Measurements from ENCODE around the gene TXK. TPM values are rescaled to one million over a fixed set of nuclear protein-coding genes. Genes with fewer than 3 reads are reported as not detected.

Gene TXK
- polyA plus RNA-seq, 3 donors, result 1.5 to 4.2 (median 2.5) TPM

GRCh38 chr4:48112017-48112667, 21.9 kb downstream of the TXK start:
- no peak for DNase-seq (ENCODE audit: extremely low read depth in 1 of 11, low read depth in 9 of 11, low spot score in 4 of 11)

GRCh38 chr4:48110452-48110978, 23.5 kb downstream of the TXK start:
- no peak for DNase-seq (ENCODE audit: extremely low read depth in 1 of 11, low read depth in 9 of 11, low spot score in 4 of 11)

GRCh38 chr4:48109413-48110263, 24.4 kb downstream of the TXK start:
- DNase-seq (ENCODE audit: extremely low read depth in 1 of 11, low read depth in 9 of 11, low spot score in 4 of 11), result peak in 4 of 11 donors; percentile 24 to 46 (median 38)

GRCh38 chr4:48108309-48109073, 25.6 kb downstream of the TXK start:
- DNase-seq (ENCODE audit: extremely low read depth in 1 of 11, low read depth in 9 of 11, low spot score in 4 of 11), result no peak

GRCh38 chr4:48105230-48105629, 28.8 kb downstream of the TXK start:
- no peak for DNase-seq (ENCODE audit: extremely low read depth in 1 of 11, low read depth in 9 of 11, low spot score in 4 of 11)

- DNase-seq (ENCODE audit: extremely low read depth in 1 of 11, low read depth in 9 of 11, low spot score in 4 of 11), result no peak
These were observed 30.4 kb downstream of the TXK start for GRCh38 chr4:48103483-48104139.

GRCh38 chr4:48102303-48102702, 31.7 kb downstream of the TXK start:
- no peak for DNase-seq (ENCODE audit: extremely low read depth in 1 of 11, low read depth in 9 of 11, low spot score in 4 of 11)

GRCh38 chr4:48100256-48100655, 33.8 kb downstream of the TXK start:
- DNase-seq (ENCODE audit: extremely low read depth in 1 of 11, low read depth in 9 of 11, low spot score in 4 of 11), result no peak

GRCh38 chr4:48095441-48095840, 38.6 kb downstream of the TXK start:
- no peak for DNase-seq (ENCODE audit: extremely low read depth in 1 of 11, low read depth in 9 of 11, low spot score in 4 of 11)

GRCh38 chr4:48093991-48094416, 40.0 kb downstream of the TXK start:
- DNase-seq (ENCODE audit: extremely low read depth in 1 of 11, low read depth in 9 of 11, low spot score in 4 of 11), result no peak

- DNase-seq (ENCODE audit: extremely low read depth in 1 of 11, low read depth in 9 of 11, low spot score in 4 of 11), result no peak
These were observed 43.4 kb downstream of the TXK start for GRCh38 chr4:48090621-48091020.

GRCh38 chr4:48085821-48086589, 48.0 kb downstream of the TXK start:
- DNase-seq (ENCODE audit: extremely low read depth in 1 of 11, low read depth in 9 of 11, low spot score in 4 of 11), result no peak

GRCh38 chr4:48082956-48083355, 51.1 kb downstream of the TXK start:
- no peak for DNase-seq (ENCODE audit: extremely low read depth in 1 of 11, low read depth in 9 of 11, low spot score in 4 of 11)

- DNase-seq (ENCODE audit: extremely low read depth in 1 of 11, low read depth in 9 of 11, low spot score in 4 of 11), result no peak
These were observed 52.9 kb downstream of the TXK start for GRCh38 chr4:48081196-48081595.

- no peak for DNase-seq (ENCODE audit: extremely low read depth in 1 of 11, low read depth in 9 of 11, low spot score in 4 of 11)
These were observed 54.1 kb downstream of the TXK start for GRCh38 chr4:48079972-48080391.

- no peak for DNase-seq (ENCODE audit: extremely low read depth in 1 of 11, low read depth in 9 of 11, low spot score in 4 of 11)
These were observed 55.0 kb downstream of the TXK start for GRCh38 chr4:48078862-48079655.

GRCh38 chr4:48078425-48078824, 55.6 kb downstream of the TXK start:
- DNase-seq (ENCODE audit: extremely low read depth in 1 of 11, low read depth in 9 of 11, low spot score in 4 of 11), result no peak

GRCh38 chr4:48074657-48075056, 59.4 kb downstream of the TXK start:
- no peak for DNase-seq (ENCODE audit: extremely low read depth in 1 of 11, low read depth in 9 of 11, low spot score in 4 of 11)

All from renal cortex interstitium (tissue), 11 donors.